H54 (cell line): Measurements from ENCODE around the gene AGO3.

Experiments
- DNase-seq: peaks from one replicate; pipeline ENCODE4 v3.0.0; 2011; ENCODE audit warnings: low spot score, mixed read lengths; ENCODE audit not compliant: insufficient read length
- FAIRE-seq: peaks from 3 replicates; lab custom pipeline; 2011; peaks lifted over from hg19 to GRCh38; lab: Jason Lieb, UNC
- POLR2A ChIP-seq: IDR thresholded peaks from 2 replicates; pipeline ENCODE4 v1.6.1; 2011; ENCODE audit warnings: low read depth, mild to moderate bottlenecking, low read length

The AGO3 gene

DNA sequence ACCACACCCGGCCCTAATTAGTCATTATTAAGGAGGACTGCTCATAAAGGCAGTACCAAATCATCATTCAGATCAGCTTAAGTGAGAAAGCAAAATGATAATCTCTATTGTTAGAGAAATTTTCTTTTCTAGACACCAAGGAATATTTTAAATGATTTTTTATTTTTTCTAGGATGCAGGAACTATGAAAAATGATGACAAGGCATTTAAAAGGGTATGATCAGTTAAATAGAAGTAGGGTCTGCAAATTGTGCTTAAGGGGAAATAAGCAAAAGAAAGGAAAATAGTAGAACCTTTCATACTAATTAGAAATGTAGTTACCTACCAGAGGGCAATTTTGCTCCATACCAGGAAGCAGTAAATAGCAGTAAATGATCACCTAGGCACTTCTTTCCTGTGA lies 131.4 kb downstream of the AGO3 start:
- no peak for DNase-seq
- no peak for TF ChIP-seq POLR2A
- FAIRE-seq = no peak

DNA sequence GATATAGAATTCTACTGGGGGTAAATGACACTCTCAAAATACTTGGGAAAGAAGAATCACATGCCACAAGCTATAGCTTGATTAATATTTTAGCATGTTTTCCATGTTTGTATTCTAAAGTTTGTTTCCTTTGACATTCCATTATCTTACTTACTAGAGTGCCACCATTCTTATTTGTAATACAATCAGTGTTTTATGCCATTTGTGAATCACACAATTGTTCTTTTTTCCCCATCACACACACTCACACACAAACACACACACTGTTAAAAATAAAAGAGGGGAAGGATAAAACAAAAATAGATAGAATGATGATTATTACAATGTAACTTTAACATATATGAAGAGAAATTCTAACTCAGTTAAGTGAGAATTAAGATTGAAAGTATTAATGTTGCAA lies 137.0 kb downstream of the AGO3 start:
- FAIRE-seq (no peak), DNase-seq (no peak)
- no peak for TF ChIP-seq POLR2A

DNA sequence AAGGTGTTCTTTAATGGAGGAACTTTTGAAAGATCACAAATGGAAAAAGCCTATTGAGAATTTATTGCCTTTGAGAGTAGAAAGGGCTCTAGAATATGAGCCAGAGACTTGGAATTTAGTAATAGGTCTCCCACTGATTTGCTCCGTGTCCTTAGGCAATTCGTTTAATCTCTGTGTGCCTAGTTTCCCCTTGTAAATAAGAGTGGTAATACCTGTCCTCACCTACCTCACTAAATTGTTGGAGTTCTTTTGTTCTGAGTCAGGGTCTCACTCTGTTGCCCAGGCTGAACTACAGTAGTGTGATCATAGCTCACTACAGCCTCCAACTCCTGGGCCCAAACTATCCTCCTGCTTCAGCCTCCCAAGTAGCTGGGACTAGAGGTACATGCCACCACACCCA lies 138.0 kb downstream of the AGO3 start:
- DNase-seq (no peak), FAIRE-seq (no peak)
- TF ChIP-seq POLR2A = no peak

DNA sequence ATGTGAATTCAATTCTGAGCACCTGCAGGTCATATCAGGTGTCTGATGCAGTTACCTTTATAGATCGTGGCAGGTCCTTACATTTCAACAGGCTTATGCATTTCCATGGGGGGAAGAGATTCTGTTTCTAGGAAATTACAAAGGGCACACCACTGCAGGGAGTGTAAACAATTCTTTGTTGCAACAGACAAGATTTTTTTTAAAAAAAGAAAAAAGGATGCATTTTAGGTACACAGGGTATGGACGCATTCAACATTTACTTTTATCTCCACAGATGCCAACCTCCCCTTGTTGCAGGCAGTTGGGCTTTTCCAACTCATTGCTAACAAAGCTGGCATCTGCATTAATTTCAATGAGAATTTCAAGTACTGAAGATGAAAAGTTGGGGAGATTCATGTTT lies 139.4 kb downstream of the AGO3 start:
- DNase-seq (no peak), FAIRE-seq (no peak)
- no peak for TF ChIP-seq POLR2A

DNA sequence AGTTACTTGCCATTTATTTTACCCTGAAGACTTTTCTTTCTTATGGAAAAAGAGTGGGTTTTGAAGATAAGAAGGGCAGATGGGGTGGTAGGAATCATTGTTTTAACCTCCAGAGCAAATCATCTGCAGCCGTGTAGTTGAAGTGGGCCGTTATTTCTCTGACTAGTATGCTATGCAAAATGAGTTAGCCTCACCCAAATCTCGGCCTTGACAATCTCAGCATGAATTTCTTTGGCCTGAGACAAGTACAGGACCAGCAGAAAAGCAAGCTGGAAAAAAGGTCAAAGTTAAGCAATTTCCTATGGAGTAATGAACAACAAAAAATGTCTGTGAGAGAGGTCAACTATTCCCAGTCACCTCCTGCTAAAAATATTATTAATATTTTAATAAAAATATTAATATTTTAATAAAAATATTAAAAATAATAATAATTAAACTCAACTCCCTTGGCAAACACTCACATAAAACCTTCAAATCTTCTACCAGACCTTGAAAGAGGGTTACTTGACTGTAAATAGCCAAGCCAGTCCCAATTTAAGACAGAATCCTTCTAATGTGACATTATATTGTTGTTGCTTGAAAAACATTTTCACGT lies 146.2 kb downstream of the AGO3 start:
- no peak for TF ChIP-seq POLR2A
- DNase-seq (no peak), FAIRE-seq (no peak)

DNA sequence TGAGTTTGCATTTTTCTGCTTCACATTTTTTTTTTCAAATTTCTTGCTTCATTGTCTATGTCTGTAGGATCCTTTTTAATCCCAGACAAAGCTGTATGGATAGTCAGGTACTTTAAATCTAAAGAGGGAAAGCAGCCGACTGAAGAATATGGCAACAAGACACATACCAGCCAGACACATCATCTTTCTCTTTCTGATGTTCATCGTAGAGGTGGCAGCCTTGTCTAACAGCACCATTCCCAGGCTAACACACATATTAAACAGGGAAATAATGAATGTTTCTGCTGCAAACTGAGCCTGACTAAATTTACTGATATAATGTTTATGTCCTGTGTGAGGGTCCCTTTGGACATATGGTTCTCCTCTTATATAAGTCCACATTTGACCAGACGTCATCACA lies 149.3 kb downstream of the AGO3 start:
- FAIRE-seq (no peak), DNase-seq (no peak)
- TF ChIP-seq POLR2A = no peak

DNA sequence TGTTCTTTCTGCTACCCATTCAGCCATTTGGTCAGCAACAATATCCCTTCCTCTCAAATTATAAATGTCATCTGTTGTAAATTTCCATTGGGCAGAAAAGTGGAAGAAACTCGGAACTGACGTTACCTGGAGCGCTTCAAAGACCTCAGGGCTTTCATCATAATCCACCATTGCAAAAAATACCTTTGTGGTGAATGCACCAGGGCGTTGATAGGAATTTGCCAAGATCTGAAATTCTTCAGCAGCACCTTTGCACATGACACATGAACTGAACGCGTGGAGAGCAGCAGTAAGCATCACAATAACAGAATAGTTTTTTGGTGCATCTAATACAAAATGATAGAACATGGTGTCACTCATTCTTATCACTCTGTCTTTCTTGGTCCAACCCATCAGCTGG lies 149.9 kb downstream of the AGO3 start:
- FAIRE-seq = no peak
- DNase-seq = no peak
- TF ChIP-seq POLR2A = no peak

DNA sequence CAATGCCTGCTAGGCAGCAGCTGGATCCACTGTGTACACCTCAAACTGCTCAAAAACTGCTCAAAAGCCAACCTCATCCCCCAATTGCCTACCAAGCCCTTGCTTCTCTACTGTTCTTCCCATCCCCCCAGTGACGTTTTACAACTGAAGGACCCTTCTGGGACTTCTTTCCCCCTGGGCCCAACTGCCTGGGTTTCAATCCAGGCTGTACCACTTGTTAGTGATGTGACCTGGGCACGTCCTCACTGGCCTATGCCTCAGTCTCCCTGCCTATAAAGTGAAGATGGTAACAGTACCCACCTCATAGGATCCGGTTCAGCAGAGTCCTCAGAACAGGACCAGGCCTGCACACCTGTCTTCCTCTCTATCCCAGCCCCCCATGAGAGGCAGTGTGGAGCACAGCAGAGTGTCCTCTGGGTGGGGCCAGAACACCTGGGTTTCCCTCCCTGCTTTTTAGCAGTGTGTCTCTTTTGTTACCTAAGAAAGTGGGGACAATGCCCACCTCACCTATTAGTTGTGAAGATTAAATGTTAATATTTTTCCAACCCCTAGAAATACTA lies 151.1 kb downstream of the AGO3 start:
- DNase-seq = no peak
- TF ChIP-seq POLR2A = no peak
- no peak for FAIRE-seq

DNA sequence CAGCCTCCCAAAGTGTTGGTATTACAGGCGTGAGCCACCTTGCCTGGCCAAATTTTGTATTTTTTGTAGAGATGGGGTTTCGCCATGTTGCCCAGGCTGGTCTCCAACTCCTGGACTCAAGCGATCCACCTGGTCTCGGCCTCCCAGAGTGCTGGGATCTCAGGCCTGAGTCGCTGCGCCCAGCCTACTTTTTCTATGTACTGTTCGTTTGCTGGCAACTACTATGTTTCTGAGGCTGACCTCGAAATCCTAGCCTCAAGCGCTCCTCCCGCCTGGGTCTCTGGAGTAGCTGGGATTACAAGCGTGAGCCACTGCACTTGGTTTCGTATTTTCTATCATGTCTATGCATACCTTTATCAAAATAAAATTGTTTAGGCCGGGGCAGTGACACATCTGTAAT lies 152.3 kb downstream of the AGO3 start:
- no peak for DNase-seq
- no peak for TF ChIP-seq POLR2A
- FAIRE-seq = no peak

DNA sequence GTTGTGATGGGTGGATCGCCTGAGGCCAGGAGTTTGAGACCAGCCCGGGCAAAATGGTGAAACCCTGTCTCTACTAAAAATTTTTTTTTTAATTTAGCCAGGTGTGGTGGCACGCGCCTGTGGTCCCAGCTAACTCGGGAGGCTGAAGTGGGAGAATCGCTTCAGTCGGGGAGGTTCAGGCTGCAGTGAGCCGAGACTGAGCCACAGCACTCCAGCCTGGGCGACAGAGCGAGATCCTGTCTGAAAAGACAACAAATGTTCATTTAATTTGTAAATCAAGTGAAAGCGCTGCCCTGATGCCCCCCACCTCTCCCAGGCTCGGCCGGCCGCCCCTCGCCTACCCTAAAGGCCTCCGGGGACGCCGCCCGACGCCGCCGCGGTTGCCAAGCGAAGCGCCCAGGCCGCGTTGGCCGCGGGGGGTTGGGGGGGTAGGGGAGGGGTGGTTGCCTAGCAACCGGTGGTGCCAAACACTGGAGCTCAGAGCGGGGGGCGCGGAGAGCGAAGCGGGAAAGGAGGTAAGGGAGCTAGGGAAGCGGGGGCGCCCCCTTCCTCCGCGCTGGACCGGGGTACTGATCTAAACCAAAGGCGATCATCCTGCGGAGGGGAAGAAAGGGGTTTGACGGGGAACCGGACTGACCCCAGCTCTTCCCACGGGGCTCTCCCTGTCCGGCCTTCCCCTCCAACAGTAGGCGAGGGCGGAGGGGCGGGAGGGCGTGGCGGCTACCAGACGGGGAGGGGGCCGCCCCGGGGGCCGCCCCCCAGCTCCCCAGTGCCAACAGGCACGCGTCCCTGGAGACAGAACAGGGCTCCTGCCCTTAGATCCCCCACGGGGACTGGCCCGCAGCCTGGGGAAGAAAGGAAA lies 153.0 kb downstream of the AGO3 start, which contains the start of gene TEKT2:
Gene TEKT2, plus strand, starts transcription at position 460 of the 862 bp plus-strand sequence. CDS start 828 bp downstream, outside the sequence.
- no peak for TF ChIP-seq POLR2A
- DNase-seq (no peak), FAIRE-seq (no peak)

DNA sequence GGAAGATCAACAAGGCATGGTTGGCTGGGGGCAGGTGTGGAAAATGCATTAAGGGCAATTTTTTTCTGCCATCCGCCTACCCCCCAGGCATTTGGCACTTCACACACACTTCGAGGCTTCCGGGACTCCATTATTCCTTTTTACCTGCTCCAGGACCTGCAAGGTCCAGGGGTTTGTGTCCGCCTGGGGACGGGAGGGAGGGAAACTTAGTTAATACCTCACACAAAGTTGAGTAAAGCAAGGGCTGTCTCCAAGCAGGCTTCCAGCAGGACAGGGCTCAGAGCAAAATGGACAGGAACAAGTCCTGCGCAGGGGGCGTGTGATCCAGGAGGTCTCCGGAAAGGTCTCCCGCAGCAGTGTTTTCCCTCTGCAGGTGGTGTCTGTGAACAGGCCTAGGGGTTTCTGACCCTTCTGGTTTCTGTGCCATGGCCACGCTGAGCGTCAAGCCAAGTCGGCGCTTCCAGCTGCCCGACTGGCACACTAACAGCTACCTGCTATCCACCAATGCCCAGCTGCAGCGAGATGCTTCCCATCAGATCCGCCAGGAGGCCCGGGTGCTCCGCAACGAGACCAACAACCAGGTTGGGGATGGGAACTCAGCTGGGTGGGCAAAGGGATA lies 153.7 kb downstream of the AGO3 start:
- no peak for TF ChIP-seq POLR2A
- no peak for FAIRE-seq
- no peak for DNase-seq

DNA sequence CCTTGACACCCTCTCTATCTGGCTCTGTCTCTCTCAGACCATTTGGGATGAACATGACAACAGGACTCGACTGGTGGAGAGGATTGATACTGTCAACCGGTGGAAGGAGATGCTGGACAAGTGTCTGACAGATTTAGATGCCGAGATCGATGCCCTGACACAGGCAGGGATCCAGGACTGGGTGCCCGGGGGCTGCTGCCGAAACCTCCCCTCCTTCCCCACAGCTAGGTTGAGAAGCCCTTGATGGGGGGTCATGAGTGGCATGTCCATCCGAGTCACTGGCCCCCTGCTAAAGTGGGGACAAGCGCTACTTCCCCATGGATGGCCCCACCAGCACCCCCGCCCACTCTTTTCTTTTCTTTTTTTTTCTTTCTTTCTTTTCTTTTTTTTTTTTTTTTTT lies 154.2 kb downstream of the AGO3 start:
- DNase-seq (no peak), FAIRE-seq (no peak)
- no peak for TF ChIP-seq POLR2A

DNA sequence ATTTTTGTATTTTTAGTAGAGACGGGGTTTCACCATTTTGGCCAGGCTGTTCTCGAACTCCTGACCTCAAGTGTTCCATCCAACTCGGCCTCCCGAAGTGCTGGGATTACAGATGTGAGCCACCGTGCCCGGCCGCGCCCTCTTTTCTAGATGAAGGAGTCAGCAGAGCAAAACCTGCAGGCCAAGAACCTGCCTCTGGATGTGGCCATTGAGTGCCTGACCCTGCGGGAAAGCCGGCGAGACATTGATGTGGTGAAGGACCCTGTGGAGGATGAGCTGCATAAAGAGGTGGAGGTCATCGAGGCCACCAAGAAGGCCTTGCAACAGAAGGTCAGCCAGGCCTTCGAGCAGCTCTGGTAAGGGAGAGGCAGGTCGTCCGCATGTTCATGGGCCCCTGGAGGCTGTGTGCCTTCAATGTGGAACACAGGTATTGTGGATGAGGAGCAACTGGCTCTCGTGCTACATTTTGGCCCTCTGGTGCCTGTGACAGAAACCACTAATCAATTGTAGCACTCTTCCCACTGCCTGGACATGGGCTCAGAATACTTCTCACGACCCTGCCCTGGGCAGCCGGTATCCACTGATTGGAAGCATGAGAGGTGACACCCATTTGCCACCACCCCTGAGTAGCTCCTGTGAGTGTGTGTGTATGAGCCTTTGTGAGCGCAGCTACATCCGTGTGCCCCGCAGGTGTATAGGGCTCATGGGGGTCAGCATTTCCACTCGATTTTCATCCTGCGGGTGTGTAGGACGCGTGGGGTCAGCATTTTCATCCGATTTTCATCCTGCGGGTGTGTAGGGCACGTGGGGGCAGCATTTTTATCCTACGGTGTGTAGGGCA lies 155.0 kb downstream of the AGO3 start:
- DNase-seq (no peak), FAIRE-seq (no peak)
- TF ChIP-seq POLR2A = no peak
